Kidney epithelial cell (primary cell): ENCODE results near the gene SHISA4. TPM values are rescaled to one million over a fixed set of nuclear protein-coding genes. Genes with fewer than 3 reads are reported as not detected.

Source experiments
- DNase-seq: peaks from one replicate; pipeline ENCODE4 v3.0.0-alpha.2; 2010; ENCODE audit warnings: low read depth
- H3K27me3 ChIP-seq: 2 replicates; pipeline ENCODE4 v1.6.0; 2011; ENCODE audit warnings: low read length; ENCODE audit not compliant: control insufficient read depth, insufficient read depth
- H3K36me3 ChIP-seq: 2 replicates; pipeline ENCODE4 v1.5.1; 2011; ENCODE audit warnings: low read length; ENCODE audit not compliant: control insufficient read depth, insufficient read depth
- H3K4me3 ChIP-seq: 2 replicates; pipeline ENCODE4 v1.5.1; 2011; ENCODE audit warnings: low read depth, mild to moderate bottlenecking, control low read depth, low read length
- total RNA-seq: library from RNA; depleted of rRNA; stranded (reverse); fragments of >200 nt; gene quantifications from 2 replicates; pipeline ENCODE4 v1.2.3, GENCODE V29; 2015
- TF ChIP-seq, protein P1 (sequence below): IDR thresholded peaks from 2 replicates; pipeline ENCODE4 v1.5.1; 2011; ENCODE audit warnings: mild to moderate bottlenecking, moderate library complexity, low read length, control low read depth, inconsistent platforms; ENCODE audit not compliant: insufficient read depth, poor library complexity, severe bottlenecking

Gene SHISA4
- total RNA-seq, 1 donor from 2014 or later = 22.6 TPM

DNA sequence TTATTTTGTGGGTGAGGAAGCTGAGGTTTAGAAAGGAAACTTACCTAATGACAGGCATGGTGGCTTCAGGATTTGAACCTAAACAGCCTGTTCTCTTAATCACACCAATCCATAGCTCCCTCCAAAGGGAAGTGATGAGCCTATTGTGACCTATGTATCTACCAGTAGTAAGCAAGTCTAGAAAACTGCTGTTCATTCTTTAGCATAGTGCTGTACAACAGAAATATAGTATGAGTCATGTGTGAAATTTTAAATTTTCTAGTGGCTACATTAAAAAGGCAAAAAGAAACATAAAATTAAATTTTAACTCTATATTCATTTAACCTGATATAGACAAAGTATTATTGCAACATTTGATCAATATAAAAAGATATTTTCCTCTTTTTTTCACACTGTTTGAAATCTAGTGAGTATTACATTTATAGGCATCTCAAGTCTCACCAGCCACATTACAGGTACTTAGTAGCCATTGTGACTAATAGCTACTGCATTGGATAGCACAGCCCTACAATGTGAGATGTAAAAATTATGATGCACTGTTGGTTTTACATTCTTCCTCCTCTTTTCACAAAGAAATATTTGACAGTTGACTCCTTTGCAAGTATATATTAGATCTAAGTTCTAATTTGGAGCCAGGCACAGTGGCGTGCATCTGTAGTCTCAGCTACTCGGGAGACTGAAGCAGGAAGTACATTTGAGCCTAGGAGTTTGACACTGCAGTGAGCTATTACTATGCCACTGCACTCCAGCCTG lies 43.2 kb upstream of the SHISA4 start:
- no peak for DNase-seq
- peaks cover 2% of the 10 kb centered on the region for H3K36me3 ChIP-seq
- TF ChIP-seq, protein P1, sequence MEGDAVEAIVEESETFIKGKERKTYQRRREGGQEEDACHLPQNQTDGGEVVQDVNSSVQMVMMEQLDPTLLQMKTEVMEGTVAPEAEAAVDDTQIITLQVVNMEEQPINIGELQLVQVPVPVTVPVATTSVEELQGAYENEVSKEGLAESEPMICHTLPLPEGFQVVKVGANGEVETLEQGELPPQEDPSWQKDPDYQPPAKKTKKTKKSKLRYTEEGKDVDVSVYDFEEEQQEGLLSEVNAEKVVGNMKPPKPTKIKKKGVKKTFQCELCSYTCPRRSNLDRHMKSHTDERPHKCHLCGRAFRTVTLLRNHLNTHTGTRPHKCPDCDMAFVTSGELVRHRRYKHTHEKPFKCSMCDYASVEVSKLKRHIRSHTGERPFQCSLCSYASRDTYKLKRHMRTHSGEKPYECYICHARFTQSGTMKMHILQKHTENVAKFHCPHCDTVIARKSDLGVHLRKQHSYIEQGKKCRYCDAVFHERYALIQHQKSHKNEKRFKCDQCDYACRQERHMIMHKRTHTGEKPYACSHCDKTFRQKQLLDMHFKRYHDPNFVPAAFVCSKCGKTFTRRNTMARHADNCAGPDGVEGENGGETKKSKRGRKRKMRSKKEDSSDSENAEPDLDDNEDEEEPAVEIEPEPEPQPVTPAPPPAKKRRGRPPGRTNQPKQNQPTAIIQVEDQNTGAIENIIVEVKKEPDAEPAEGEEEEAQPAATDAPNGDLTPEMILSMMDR = no peak
- H3K4me3 ChIP-seq = no peak overlapping the region
- no peaks in the 10 kb centered on the region for H3K27me3 ChIP-seq

DNA sequence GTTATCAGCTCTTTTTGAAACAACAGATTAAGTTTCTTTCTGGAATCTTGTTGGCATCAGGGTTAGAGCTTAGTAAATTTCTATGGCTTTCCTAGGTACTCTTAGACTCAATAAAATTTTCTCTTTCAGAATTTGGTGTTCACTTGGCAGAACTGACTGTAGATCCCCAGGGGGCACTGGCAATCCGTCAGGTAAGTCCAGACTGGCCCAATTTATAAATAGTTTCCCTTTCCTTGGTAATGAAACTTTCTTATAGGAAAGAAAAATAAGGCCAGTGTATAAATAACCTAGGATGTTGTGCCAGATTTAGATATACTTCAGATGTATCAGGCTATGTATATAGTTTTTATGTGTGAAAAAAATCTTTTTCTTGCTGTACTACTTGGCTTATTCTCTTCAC lies 41.5 kb upstream of the SHISA4 start:
- Histone ChIP-seq H3K4me3 (no peak overlapping the region), H3K27me3 (no peaks in the 10 kb centered on the region), H3K36me3 (peaks cover 2% of the 10 kb centered on the region)
- no peak for DNase-seq
- TF ChIP-seq, protein P1 = no peak

DNA sequence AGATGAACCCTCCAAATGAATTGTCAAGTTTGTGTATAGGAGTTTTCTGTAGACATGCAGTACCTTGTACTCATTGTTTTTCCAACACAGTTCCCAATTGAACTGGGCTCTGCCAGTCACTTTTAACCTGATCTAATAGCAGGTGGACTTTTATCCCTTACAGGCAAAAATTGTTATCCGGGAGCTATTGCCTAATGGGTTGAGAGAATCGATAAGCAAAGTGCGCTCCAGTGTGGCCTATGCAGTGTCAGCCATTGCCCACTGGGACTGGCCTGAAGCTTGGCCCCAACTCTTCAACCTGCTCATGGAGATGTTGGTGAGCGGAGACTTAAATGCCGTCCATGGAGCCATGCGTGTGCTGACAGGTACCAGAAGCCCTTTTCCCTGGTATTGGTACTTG lies 40.5 kb upstream of the SHISA4 start:
- DNase-seq = no peak
- TF ChIP-seq, protein P1 = no peak
- H3K27me3 ChIP-seq = no peaks in the 10 kb centered on the region
- H3K36me3 ChIP-seq = peaks cover 2% of the 10 kb centered on the region
- H3K4me3 ChIP-seq = no peak overlapping the region

DNA sequence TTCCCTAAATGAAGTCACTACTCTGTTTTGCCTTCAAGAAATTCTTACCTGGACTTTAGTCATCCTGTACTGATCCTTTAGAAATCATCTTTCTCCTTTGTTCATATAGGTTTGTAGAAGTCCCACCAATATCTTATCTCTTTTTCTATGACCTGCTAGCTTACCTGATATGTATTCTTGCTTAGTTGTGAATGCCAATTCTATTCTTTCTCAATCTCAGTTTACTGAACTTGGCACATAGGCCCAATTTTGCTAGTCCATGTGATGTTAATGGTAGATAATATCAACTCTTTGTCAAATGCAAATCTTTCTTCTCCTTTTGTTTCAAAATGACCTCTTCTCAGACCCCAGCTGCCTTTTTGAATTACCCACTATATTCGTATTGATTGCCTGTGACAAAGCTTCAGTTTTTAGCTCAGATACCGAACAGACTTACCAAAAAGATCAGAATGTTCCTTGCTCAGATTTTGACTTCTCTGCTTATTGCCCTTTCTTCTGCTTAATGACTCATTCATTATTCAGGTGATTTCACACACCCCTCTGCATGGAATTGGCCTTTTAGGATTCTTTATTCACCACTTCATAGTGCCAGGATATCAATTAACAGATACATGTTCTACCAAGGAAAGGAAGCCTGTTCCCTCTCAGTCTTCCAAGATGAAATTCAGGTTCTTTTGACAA lies 39.2 kb upstream of the SHISA4 start:
- no peak for DNase-seq
- Histone ChIP-seq H3K4me3 (no peak overlapping the region), H3K27me3 (no peaks in the 10 kb centered on the region), H3K36me3 (peaks cover 2% of the 10 kb centered on the region)
- TF ChIP-seq, protein P1 = no peak

DNA sequence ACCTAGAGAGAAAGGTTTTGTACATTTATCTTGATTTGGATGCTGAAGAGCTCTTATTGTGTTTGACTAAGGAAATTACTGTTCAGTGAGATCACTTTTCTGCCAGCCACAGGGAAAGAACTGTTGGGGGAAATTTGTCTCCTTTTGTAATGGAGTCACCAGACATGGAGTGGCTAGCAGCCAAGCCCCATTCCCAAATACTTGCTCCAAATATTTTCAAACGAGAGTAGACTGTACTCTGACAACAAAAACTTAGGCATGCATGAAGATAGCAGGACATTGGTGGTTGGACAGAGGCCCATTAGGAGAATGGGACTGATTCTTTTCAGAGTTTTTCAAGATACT lies 38.7 kb upstream of the SHISA4 start:
- Histone ChIP-seq H3K4me3 (no peak overlapping the region), H3K27me3 (no peaks in the 10 kb centered on the region), H3K36me3 (peaks cover 3% of the 10 kb centered on the region)
- peak; percentile 68 for DNase-seq
- TF ChIP-seq, protein P1 = no peak
